A549 (cell line): ENCODE results near the gene ENPEP.

Experiments used
- CBX8 ChIP-seq: fragments of 200-600 bp; sonication (generic); IDR thresholded peaks from 2 replicates; pipeline ENCODE4 v1.6.1; 2016
- CEBPB ChIP-seq, 2 experiments: fragments of >200 bp in 1 of 2; sonication (Bioruptor Twin) in 1 of 2; formaldehyde crosslinking in 1 of 2; IDR thresholded peaks; 2 replicates each; pipeline ENCODE4 v1.6.1; 2012 to 2016
- CTCF ChIP-seq: fragments of >200 bp; sonication (Bioruptor Twin); formaldehyde crosslinking; IDR thresholded peaks from 3 replicates; pipeline ENCODE4 v1.5.1; 2016
- EP300 ChIP-seq, 2 experiments: fragments of >200 bp; sonication (Bioruptor Twin); formaldehyde crosslinking; IDR thresholded peaks; 2 replicates in 1 of 2; 3 replicates in 1 of 2; pipeline ENCODE4 v1.6.1; 2016 to 2017
- ESRRA ChIP-seq: fragments of 150-350 bp; IDR thresholded peaks from 2 replicates; pipeline ENCODE4 v1.6.1; 2014; ENCODE audit warnings: mild to moderate bottlenecking, low read length, borderline replicate concordance
- HEYL ChIP-seq: fragments of 250-450 bp; sonication (Bioruptor Pico); IDR thresholded peaks from 2 replicates; pipeline ENCODE4 v1.8.0; 2021; ENCODE audit warnings: mild to moderate bottlenecking, moderate library complexity
- KDM1A ChIP-seq: fragments of 200-600 bp; sonication (generic); IDR thresholded peaks from 2 replicates; pipeline ENCODE4 v1.6.1; 2016; ENCODE audit warnings: low read depth, mild to moderate bottlenecking
- POLR2A ChIP-seq: IDR thresholded peaks from 2 replicates; pipeline ENCODE4 v1.6.1; 2012; ENCODE audit warnings: mild to moderate bottlenecking, low read length
- POLR2AphosphoS2 ChIP-seq: conservative IDR thresholded peaks from 2 replicates; pipeline ENCODE4 v1.6.1; 2012; ENCODE audit warnings: low read length, improper control_type of control experiment, inconsistent platforms
- RAD21 ChIP-seq, 2 experiments: fragments of >200 bp in 1 of 2; sonication (Bioruptor Twin) in 1 of 2; formaldehyde crosslinking in 1 of 2; IDR thresholded peaks in 1 of 2; conservative IDR thresholded peaks in 1 of 2; 2 replicates in 1 of 2; 3 replicates in 1 of 2; pipeline ENCODE4 v1.6.1; 2012 to 2018; ENCODE audit warnings: inconsistent platforms in 1 of 2
- RCOR1 ChIP-seq: fragments of 150-350 bp; IDR thresholded peaks from 2 replicates; pipeline ENCODE4 v1.6.1; 2014; ENCODE audit warnings: antibody characterized with exemption, low read length, low read depth
- REST ChIP-seq: fragments of 200-600 bp; sonication (generic); IDR thresholded peaks from 2 replicates; pipeline ENCODE4 v1.6.1; 2016; ENCODE audit warnings: antibody characterized with exemption, mild to moderate bottlenecking, moderate library complexity
- SMC3 ChIP-seq: fragments of >200 bp; sonication (Bioruptor Twin); formaldehyde crosslinking; IDR thresholded peaks from 3 replicates; pipeline ENCODE4 v1.6.1; 2018; ENCODE audit warnings: inconsistent platforms
- TP53 ChIP-seq: fragments of 250-450 bp; sonication (Bioruptor Pico); IDR thresholded peaks from 2 replicates; pipeline ENCODE4 v1.5.0; 2021; ENCODE audit warnings: mild to moderate bottlenecking, moderate library complexity

- TF ChIP-seq TP53 (CRISPR knock-in tag) (no peak), CTCF (no peak), SMC3 (no peak), POLR2AphosphoS2 (no peak), EP300 (IDR thresholded peaks at IDR 0.05) (no peak), POLR2A (no peak), RAD21 (conservative IDR thresholded peaks at IDR 0.05 in 1 of 2, IDR thresholded peaks at IDR 0.05 in 1 of 2) (no peak), KDM1A (no peak), CBX8 (no peak), RCOR1 (no peak), REST (no peak), CEBPB (IDR thresholded peaks at IDR 0.05) (no peak), HEYL (CRISPR knock-in tag) (no peak), ESRRA (no peak)
Observed at GRCh38 chr4:110454441-110454840, 21.5 kb upstream of the ENPEP start.
